Upper lobe of right lung (tissue), 1 donor: Measurements from ENCODE around the gene ORM2. TPM values are rescaled to one million over a fixed set of nuclear protein-coding genes. Genes with fewer than 3 reads are reported as not detected.
"Not testable (repeated sequence)": the region's sequence is repeated elsewhere in the genome, so short reads cannot be mapped to it uniquely, and the experiment has no call there.

Experiments used
- ATAC-seq: fragments of 200-7000 bp; cut with Tn5 transposase; one replicate; pipeline ENCODE4 v1.9.1; 2020; ENCODE audit warnings: mild to moderate bottlenecking, moderate library complexity
- DNase-seq: peaks from one replicate; pipeline ENCODE4 v3.0.0-alpha.2; 2020
- H3K27ac ChIP-seq: fragments of 200-600 bp; one replicate; pipeline ENCODE4 v1.8.0; 2022
- H3K27me3 ChIP-seq: fragments of 200-600 bp; one replicate; pipeline ENCODE4 v1.8.0; 2022; ENCODE audit warnings: mild to moderate bottlenecking
- H3K36me3 ChIP-seq: fragments of 200-600 bp; one replicate; pipeline ENCODE4 v1.8.0; 2022
- H3K4me1 ChIP-seq: fragments of 200-600 bp; one replicate; pipeline ENCODE4 v1.8.0; 2022
- H3K4me3 ChIP-seq: fragments of 200-600 bp; one replicate; pipeline ENCODE4 v1.8.0; 2022; ENCODE audit warnings: mild to moderate bottlenecking
- H3K9me3 ChIP-seq: fragments of 200-600 bp; one replicate; pipeline ENCODE4 v1.8.0; 2022
- intact Hi-C: fragments of 100-400 bp; cut with DNase I; formaldehyde crosslinking; loops from one replicate; pipeline ENCODE4 v1.11.0; 2022
- total RNA-seq: library from RNA; stranded (reverse); fragmentation: NEBNext Ultra II Directional; extraction: Animal tissue kit (Norgen Biotek cat#: 25700); gene quantifications from one replicate; pipeline ENCODE4 v1.2.1, GENCODE V29; 2021
- TF ChIP-seq, protein P1 (sequence below): fragments of 200-600 bp; IDR thresholded peaks from one replicate; pipeline ENCODE4 v1.8.0; 2022; ENCODE audit warnings: antibody characterized with exemption
- donor health status: DM: no; HTN: yes; CAD: no; lungs with severe emphysema.

ORM2 gene
- total RNA-seq, 1 donor from 2014 or later: 3.9 TPM

DNA sequence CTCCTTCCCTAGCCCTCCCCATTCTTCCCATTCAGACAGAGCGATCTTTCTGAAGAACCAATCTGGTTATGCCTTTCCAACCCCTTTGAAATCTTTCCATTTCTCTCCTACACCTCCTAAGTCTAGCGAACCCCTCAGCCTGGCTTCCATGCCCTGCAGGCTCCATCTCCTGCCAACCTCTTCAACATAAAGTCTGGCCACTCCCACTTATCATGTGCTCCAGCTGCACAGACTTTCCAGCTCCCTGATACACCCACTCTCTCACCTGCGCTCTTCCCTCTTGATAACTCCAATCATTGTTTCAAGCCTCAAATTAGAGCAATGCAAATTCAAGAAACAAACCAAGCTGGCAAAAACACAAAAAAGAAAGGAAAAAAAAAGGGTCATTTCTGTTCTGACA, 10.5 kb upstream of the ORM2 start:
- Histone ChIP-seq H3K27me3 (no peaks in the 10 kb centered on the region), H3K4me1 (no peaks in the 10 kb centered on the region), H3K4me3 (no peak overlapping the region), H3K27ac (no peak overlapping the region), H3K9me3 (no peaks in the 10 kb centered on the region), H3K36me3 (no peaks in the 10 kb centered on the region)
- DNase-seq (peak; percentile 30), ATAC-seq (no peak)
- TF ChIP-seq, protein P1, sequence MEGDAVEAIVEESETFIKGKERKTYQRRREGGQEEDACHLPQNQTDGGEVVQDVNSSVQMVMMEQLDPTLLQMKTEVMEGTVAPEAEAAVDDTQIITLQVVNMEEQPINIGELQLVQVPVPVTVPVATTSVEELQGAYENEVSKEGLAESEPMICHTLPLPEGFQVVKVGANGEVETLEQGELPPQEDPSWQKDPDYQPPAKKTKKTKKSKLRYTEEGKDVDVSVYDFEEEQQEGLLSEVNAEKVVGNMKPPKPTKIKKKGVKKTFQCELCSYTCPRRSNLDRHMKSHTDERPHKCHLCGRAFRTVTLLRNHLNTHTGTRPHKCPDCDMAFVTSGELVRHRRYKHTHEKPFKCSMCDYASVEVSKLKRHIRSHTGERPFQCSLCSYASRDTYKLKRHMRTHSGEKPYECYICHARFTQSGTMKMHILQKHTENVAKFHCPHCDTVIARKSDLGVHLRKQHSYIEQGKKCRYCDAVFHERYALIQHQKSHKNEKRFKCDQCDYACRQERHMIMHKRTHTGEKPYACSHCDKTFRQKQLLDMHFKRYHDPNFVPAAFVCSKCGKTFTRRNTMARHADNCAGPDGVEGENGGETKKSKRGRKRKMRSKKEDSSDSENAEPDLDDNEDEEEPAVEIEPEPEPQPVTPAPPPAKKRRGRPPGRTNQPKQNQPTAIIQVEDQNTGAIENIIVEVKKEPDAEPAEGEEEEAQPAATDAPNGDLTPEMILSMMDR: no peak
- intact Hi-C loops: no loop called here

DNA sequence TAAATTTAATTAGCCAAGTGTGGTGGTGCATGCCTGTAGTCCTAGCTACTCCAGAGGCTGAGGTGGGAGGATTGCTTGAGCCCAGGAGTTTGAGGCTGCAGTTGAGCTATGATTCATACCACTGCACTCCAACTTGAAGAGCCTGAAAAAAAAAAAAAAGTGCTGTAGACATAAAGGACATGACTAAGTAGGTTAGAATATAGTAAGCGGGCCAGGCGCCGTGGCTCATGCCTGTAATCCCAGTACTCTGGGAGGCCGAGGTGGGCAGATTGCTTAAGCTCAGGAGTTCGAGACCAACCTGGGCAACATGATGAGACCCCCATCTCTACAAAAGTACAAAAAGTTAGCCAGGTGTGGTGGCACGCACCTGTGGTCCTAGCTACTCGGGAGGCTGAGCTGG, 9.0 kb upstream of the ORM2 start:
- H3K4me1 ChIP-seq, ATAC-seq, H3K36me3 ChIP-seq, H3K27me3 ChIP-seq, H3K9me3 ChIP-seq, intact Hi-C loops, H3K27ac ChIP-seq, H3K4me3 ChIP-seq: not testable (repeated sequence)
- DNase-seq: peak; percentile 55

DNA sequence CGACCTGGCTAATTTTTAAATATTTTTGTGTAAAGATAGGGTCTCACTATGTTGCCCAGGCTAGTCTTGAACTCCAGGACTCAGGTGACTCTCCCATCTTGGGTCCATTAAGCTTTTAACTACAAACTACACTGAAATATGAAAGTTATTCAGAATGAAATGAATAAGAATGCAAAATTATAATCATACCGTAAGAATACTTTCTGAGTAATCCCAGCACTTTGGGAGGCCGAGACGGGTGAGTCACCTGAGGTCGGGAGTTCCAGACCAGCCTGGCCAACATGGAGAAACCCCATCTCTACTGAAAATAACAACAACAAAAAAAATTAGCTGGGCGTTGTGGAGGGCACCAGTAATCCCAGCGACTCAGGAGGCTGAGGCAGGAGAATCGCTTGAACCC, 7.9 kb upstream of the ORM2 start:
- Histone ChIP-seq H3K27me3 (no peaks in the 10 kb centered on the region), H3K4me3 (no peak overlapping the region), H3K4me1 (no peaks in the 10 kb centered on the region), H3K27ac (no peak overlapping the region), H3K36me3 (no peaks in the 10 kb centered on the region), H3K9me3 (no peaks in the 10 kb centered on the region)
- no peak for ATAC-seq
- peak; percentile 10 for DNase-seq
- TF ChIP-seq, protein P1: no peak
- intact Hi-C loops: no loop called here

DNA sequence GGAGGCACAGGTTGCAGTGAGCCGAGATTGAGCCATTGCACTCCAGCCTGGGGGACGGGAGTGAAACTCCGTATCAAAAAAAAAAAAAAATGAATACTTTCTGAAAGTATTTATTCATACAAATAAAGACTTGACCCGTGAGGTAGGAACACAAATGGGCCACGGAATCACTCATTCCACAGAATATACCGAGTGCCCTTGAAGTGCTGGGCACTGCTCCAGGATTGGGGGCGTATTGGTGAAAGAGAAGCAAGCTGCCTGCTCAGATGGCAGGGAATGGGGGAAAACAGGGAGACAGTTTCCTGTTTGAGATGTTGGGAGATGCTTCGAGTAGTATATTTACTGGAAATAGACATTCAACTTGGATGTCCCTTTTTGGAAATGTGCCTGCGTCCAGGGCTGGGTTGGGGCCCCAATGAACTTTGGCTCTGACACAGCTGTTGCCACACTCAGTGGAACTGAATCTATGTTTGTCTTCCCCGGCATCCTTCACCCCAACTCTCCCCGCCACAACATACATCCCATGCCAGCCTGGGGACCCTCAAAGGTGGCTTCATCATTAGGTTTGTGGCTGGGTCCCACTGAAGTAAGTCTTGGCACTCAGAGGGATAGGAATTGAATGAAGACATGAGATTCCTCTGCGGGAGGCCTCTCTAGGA, 7.4 kb upstream of the ORM2 start:
- H3K27me3 ChIP-seq, intact Hi-C loops, H3K36me3 ChIP-seq, H3K9me3 ChIP-seq, H3K27ac ChIP-seq, H3K4me1 ChIP-seq, ATAC-seq, H3K4me3 ChIP-seq: not testable (repeated sequence)
- DNase-seq: peak; percentile 66

DNA sequence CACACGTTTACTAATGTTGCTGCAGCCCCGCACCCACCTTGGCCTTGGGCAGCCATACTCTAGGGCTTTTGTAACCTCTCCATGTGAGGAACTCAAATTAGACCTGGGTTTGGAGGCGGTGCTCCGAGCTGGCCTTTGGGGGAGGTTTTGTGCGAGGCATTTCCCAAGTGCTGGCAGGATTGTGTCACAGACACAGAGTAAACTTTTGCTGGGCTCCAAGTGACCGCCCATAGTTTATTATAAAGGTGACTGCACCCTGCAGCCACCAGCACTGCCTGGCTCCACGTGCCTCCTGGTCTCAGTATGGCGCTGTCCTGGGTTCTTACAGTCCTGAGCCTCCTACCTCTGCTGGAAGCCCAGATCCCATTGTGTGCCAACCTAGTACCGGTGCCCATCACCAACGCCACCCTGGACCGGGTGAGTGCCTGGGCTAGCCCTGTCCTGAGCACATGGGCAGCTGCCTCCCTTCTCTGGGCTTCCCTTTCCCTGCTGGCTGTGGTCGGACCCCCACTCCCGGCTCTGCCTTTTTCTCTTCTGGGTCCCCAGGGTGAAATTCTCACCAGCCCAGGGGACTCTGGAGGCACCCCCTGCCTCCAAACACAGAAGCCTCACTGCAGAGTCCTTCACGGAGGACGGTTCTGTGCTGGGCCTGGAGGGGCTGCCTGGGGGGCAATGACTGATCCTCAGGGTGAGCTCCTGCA, 6.7 kb upstream of the ORM2 start, which contains the start of gene ORM1:
Gene ORM1, plus strand, starts transcription at position 268 of the 701 bp plus-strand sequence. Its CDS starts 36 bp downstream, at position 304.
- intact Hi-C loops, DNase-seq: not testable (repeated sequence)
- ATAC-seq: peak; percentile 86

DNA sequence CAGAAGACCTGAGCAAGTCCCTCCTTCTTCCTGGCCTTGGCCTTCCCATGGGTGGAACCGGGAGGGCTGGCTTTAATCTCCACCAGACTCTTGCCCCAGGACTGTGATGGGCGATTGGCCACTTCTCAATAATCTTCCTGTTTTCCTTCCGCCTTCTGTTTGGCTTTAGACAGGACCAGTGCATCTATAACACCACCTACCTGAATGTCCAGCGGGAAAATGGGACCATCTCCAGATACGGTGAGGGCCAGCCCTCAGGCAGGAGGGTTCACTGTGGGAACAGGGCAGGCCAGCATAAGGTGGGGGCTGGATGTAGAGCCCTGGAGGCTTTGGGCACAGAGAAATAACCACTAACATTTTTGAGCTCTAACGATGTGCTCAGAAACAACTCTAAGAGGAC, 5.8 kb upstream of the ORM2 start:
- H3K27me3 ChIP-seq, intact Hi-C loops, H3K27ac ChIP-seq, DNase-seq, H3K9me3 ChIP-seq, H3K36me3 ChIP-seq, H3K4me3 ChIP-seq, ATAC-seq, H3K4me1 ChIP-seq: not testable (repeated sequence)

More for the DNA sequence above, 6.7 kb upstream of the ORM2 start, which contains the start of gene ORM1:
- H3K27ac ChIP-seq, H3K4me1 ChIP-seq, H3K4me3 ChIP-seq, H3K27me3 ChIP-seq, H3K36me3 ChIP-seq, H3K9me3 ChIP-seq: not testable (repeated sequence)

DNA sequence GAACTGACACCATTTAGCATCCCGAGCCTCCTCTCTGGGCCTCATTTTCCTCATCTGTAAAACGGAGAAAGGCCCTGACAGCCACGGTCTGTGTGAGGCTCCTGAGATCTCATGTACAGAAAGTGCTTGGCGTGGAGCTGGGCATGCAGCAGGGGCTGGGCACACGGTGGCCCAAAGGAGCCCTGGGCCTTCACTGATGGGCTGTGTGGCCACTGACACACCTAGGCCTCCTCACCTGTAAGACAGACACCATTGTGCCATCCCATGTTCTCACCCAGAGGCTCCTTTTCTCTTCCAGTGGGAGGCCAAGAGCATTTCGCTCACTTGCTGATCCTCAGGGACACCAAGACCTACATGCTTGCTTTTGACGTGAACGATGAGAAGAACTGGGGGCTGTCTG, 5.2 kb upstream of the ORM2 start:
- no peaks in the 10 kb centered on the region for H3K27me3 ChIP-seq
- ATAC-seq (no peak), DNase-seq (no peak)
- H3K4me1 ChIP-seq: no peaks in the 10 kb centered on the region
- intact Hi-C loops: no loop called here
- no peaks in the 10 kb centered on the region for H3K9me3 ChIP-seq
- H3K36me3 ChIP-seq: no peaks in the 10 kb centered on the region
- no peak overlapping the region for H3K27ac ChIP-seq
- no peak overlapping the region for H3K4me3 ChIP-seq
- TF ChIP-seq, protein P1: no peak

DNA sequence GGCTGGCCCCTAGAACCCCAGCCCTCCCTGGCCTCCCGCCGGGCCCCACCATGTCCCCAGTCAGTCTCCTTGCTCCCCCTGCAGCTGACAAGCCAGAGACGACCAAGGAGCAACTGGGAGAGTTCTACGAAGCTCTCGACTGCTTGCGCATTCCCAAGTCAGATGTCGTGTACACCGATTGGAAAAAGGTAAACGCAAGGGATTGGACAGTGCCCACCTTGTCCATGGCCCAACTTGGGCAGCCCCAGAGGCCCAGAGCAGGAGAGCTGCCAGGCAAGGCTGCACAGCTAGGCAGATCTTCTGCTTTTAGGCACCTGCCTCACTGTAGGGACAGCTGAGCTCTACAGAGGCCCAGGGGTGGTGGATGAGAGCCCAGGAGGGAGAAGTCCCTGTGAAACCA, 4.7 kb upstream of the ORM2 start:
- H3K4me3 ChIP-seq, intact Hi-C loops, H3K27ac ChIP-seq, H3K9me3 ChIP-seq, DNase-seq, H3K27me3 ChIP-seq, ATAC-seq, H3K4me1 ChIP-seq, H3K36me3 ChIP-seq: not testable (repeated sequence)

DNA sequence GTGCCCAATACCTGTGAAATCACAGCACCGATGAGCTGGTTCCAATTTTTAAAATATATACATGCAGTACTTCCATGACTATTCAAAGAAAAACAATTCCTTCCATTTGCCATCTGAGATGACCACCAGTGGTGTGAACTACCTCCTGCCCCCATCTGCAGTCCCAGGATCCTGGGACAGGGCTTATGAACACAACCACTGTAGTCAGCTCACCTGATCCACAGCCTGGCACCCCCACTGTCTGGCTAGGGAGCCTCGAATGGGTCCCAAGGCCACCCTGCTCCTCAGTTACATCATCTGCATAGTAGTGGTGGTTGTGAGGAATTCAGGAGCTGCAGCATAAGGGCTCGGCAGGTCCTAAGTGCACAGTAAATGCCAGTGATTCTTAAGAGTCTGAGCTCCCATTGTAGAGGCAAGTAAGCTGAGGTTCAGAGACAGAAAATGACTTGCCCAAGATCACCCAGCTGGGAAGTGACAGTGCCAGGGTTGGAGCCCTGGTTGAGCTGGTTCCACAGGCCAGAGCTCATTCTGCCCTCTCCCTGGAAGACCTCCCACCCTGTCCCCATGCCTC, 3.9 kb upstream of the ORM2 start:
- H3K36me3 ChIP-seq, H3K27ac ChIP-seq, H3K9me3 ChIP-seq, H3K4me3 ChIP-seq, H3K27me3 ChIP-seq, H3K4me1 ChIP-seq, ATAC-seq, DNase-seq, intact Hi-C loops: not testable (repeated sequence)
